Measurements from ENCODE around the gene MYO5A. TPM values are rescaled to one million over a fixed set of nuclear protein-coding genes. Genes with fewer than 3 reads are reported as not detected.
A peak's percentile ranks its signal among the peaks of the same experiment; 100 is the strongest.

Gene MYO5A
- total and polyA plus RNA-seq, 10 of the 15 experiments (the other 5 are each of a cell fraction or from before 2014, with no cell fraction given) = 4.2 to 42.9 (median 31.1) TPM

DNA sequence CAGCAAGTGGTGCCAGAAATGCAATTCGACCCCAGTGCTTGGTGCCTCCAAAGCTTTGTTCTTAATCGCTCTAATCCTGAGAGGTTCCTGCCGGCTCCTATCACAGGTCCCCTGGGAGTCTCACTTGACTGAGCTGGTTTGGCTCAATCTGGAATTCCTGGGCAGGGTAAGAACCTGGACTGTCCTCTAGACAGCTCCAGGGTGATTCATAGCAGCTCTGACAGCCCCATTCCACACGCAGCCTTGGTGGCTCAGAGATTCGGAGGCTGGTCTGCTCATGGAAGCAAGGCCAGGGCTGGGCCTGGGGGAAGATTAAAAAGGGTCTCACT, 271.0 kb downstream of the MYO5A start:
- H3K79me2 ChIP-seq (ENCODE audit: control insufficient read depth, insufficient read depth, low read length) = no peaks in the 10 kb centered on the region
- no peak overlapping the region for H3K4me3 ChIP-seq
- no peaks in the 10 kb centered on the region for H4K20me1 ChIP-seq (ENCODE audit: control insufficient read depth, insufficient read depth)
- RAD21 ChIA-PET (ENCODE audit: unreplicated experiment) = interaction anchor here (0.6 to 11.0 kb wide), 21 partner anchors 8 to 494 kb away, joined by 3 to 121 read pairs (median 5); partner anchors contain the start of gene ARPP19
- in situ Hi-C loops (cut with MboI) (no loop called here), intact Hi-C loops (cut with micrococcal nuclease; ENCODE audit: unreplicated experiment) (loop anchor here (2.0 to 5.0 kb wide), 3 partner anchors 73 to 310 kb away; partner anchors contain the start of gene ARPP19)
- no peaks in the 10 kb centered on the region for H3K9me3 ChIP-seq (replicated peaks; ENCODE audit: control insufficient read depth, insufficient read depth, low read length)
- no peak overlapping the region for H3K4me2 ChIP-seq (ENCODE audit: control insufficient read depth, insufficient read depth)
- CTCF ChIA-PET = interaction anchor here (0.9 to 10.5 kb wide), 24 partner anchors 8 to 774 kb away, joined by 3 to 191 read pairs (median 6); no protein-coding TSS in a partner anchor
- H2AFZ ChIP-seq (ENCODE audit: control insufficient read depth, low read depth, low read length) = no peak overlapping the region
- POLR2A ChIA-PET = interaction anchor here (0.6 kb wide), 2 partner anchors 246 to 292 kb away, joined by 4 read pairs; no protein-coding TSS in a partner anchor
- ATAC-seq (no peak), FAIRE-seq (no peak), DNase-seq (ENCODE audit: low read depth, low spot score) (no peak)
- peaks cover 26% of the 10 kb centered on the region for H3K4me1 ChIP-seq (ENCODE audit: control insufficient read depth, insufficient read depth, low read length)
- H3K27me3 ChIP-seq (replicated peaks in 1 of 2; ENCODE audit: control insufficient read depth in 2 of 2, insufficient read depth in 2 of 2, low read length in 1 of 2) = no peaks in the 10 kb centered on the region
- SMC1A ChIA-PET (ENCODE audit: uncharacterized antibody, unreplicated experiment) = interaction anchor here (0.9 to 10.7 kb wide), 32 partner anchors 9 to 522 kb away, joined by 3 to 143 read pairs (median 5); no protein-coding TSS in a partner anchor
- BruUV-seq (replicated peaks) = no TSS peak
- no peak overlapping the region for H3K9ac ChIP-seq (ENCODE audit: control insufficient read depth, insufficient read depth, low read length)
- TF ChIP-seq POLR2AphosphoS2 (IDR thresholded peaks at IDR 0.05; ENCODE audit: low read depth, low read length) = no peak
- TF ChIP-seq ZNF24 (IDR thresholded peaks at IDR 0.05) = no peak
- TF ChIP-seq SMAD1 (IDR thresholded peaks at IDR 0.05; ENCODE audit: low read depth, partially characterized antibody) = no peak
- TF ChIP-seq SMARCA5 (IDR thresholded peaks at IDR 0.05) = no peak
- TF ChIP-seq STAT3 (IDR thresholded peaks at IDR 0.05; ENCODE audit: low read depth, low read length) = no peak
- TF ChIP-seq CEBPB (IDR thresholded peaks at IDR 0.05; ENCODE audit: borderline replicate concordance in 1 of 2, low read depth in 2 of 2, low read length in 2 of 2) = no peak
- TF ChIP-seq RAD21 (IDR thresholded peaks at IDR 0.05; ENCODE audit: insufficient read depth, low read depth, low read length) = no peak
- 80% methylated on average over 5 of the region's 5 CpGs for WGBS (ENCODE audit: insufficient coverage, insufficient replicate concordance, low lambda C conversion rate, missing lambda C conversion rate)
- H3K36me3 ChIP-seq (ENCODE audit: control insufficient read depth in 2 of 2, insufficient read depth in 2 of 2, low read length in 1 of 2) = no peaks in the 10 kb centered on the region
- no peak overlapping the region for H3K27ac ChIP-seq (ENCODE audit: control insufficient read depth, insufficient read depth)

MicroRNAs encoded within 50 kb of the gene (microRNA counts, 767-probe panel; counts per million panel counts)
- microRNA hsa-miR-1266 = 784 counts per million, percentile 18 among the panel's probes with 10 or more counts

Small RNAs within 50 kb of the gene (microRNA-seq; reads per million reads assigned to microRNA genes)
- 0.75 reads per million for gene MIR1266

Small RNAs within 50 kb of the gene (small RNA-seq; reads per million reads assigned to genes)
- gene MIR1266 = 0.12 reads per million

Other genes starting within 250 kb of the MYO5A start
- gene MYO5C, start 233.1 kb downstream of the MYO5A start, total RNA-seq (2014; rRNA removed) = 0.76 and 0.79 TPM in 2 replicates
- gene MYO5C, start 233.1 kb downstream of the MYO5A start, total RNA-seq (2014; rRNA removed; fragmentation: Illumina TruSeq; extraction: Trizol) = 0.69 and 0.72 TPM in 2 replicates
- 0.97 and 1.0 TPM in 2 replicates for gene MYO5C, start 233.1 kb downstream of the MYO5A start, total RNA-seq (2021)
- gene MYO5C, start 233.1 kb downstream of the MYO5A start, polyA plus RNA-seq (2011; rRNA removed) = 1.3 TPM in 2 replicates
- gene MYO5C, start 233.1 kb downstream of the MYO5A start, polyA plus RNA-seq (2014; fragmentation: Illumina TruSeq; extraction: Trizol) = 0.98 and 2.4 TPM in 2 replicates
- gene MYO5C, start 233.1 kb downstream of the MYO5A start, polyA plus RNA-seq (2014; fragmentation: Nextera tagmentation; extraction: Ambion mirVana) = under 1 TPM; 0.40 to 0.42 TPM
- gene MYO5C, start 233.1 kb downstream of the MYO5A start, polyA plus RNA-seq (2014; rRNA removed) = 0.76 and 1.1 TPM in 2 replicates
- under 1 TPM; 0.29 to 0.75 TPM for gene MYO5C, start 233.1 kb downstream of the MYO5A start, polyA plus RNA-seq (2016; fragmentation: Nextera tagmentation; extraction: Ambion mirVana)
- 122 and 150 TPM in 2 replicates for gene ARPP19, start 40.1 kb upstream of the MYO5A start, total RNA-seq (2014; rRNA removed)
- gene ARPP19, start 40.1 kb upstream of the MYO5A start, total RNA-seq (2014; rRNA removed; fragmentation: Illumina TruSeq; extraction: Trizol) = 123 and 129 TPM in 2 replicates
- gene ARPP19, start 40.1 kb upstream of the MYO5A start, total RNA-seq (2021) = 161 and 167 TPM in 2 replicates
- gene ARPP19, start 40.1 kb upstream of the MYO5A start, polyA plus RNA-seq (2011; rRNA removed) = 167 and 209 TPM in 2 replicates
- gene ARPP19, start 40.1 kb upstream of the MYO5A start, polyA plus RNA-seq (2014; fragmentation: Illumina TruSeq; extraction: Trizol) = 119 and 147 TPM in 2 replicates
- gene ARPP19, start 40.1 kb upstream of the MYO5A start, polyA plus RNA-seq (2014; fragmentation: Nextera tagmentation; extraction: Ambion mirVana) = 100 to 1,000 TPM in 1 of 2 experiments, 10 to 100 TPM in 1; 77.2 to 114 TPM
- 71.2 and 84.8 TPM in 2 replicates for gene ARPP19, start 40.1 kb upstream of the MYO5A start, polyA plus RNA-seq (2014; rRNA removed)
- 100 to 1,000 TPM; 120 to 124 TPM for gene ARPP19, start 40.1 kb upstream of the MYO5A start, polyA plus RNA-seq (2016; fragmentation: Nextera tagmentation; extraction: Ambion mirVana)
- gene ATOSA, start 150.5 kb upstream of the MYO5A start, total RNA-seq (2014; rRNA removed) = 15.9 and 17.0 TPM in 2 replicates
- 15.7 and 18.3 TPM in 2 replicates for gene ATOSA, start 150.5 kb upstream of the MYO5A start, total RNA-seq (2014; rRNA removed; fragmentation: Illumina TruSeq; extraction: Trizol)
- gene ATOSA, start 150.5 kb upstream of the MYO5A start, total RNA-seq (2021) = 18.1 and 19.5 TPM in 2 replicates
- 23.3 and 32.2 TPM in 2 replicates for gene ATOSA, start 150.5 kb upstream of the MYO5A start, polyA plus RNA-seq (2011; rRNA removed)
- 24.3 and 34.3 TPM in 2 replicates for gene ATOSA, start 150.5 kb upstream of the MYO5A start, polyA plus RNA-seq (2014; fragmentation: Illumina TruSeq; extraction: Trizol)
- 1 to 10 TPM; 6.8 to 7.9 TPM for gene ATOSA, start 150.5 kb upstream of the MYO5A start, polyA plus RNA-seq (2014; fragmentation: Nextera tagmentation; extraction: Ambion mirVana)
- 13.6 and 14.7 TPM in 2 replicates for gene ATOSA, start 150.5 kb upstream of the MYO5A start, polyA plus RNA-seq (2014; rRNA removed)
- 1 to 10 TPM; 9.2 to 9.8 TPM for gene ATOSA, start 150.5 kb upstream of the MYO5A start, polyA plus RNA-seq (2016; fragmentation: Nextera tagmentation; extraction: Ambion mirVana)